ENCODE measurements around the gene TCP11.
"Not testable (repeated sequence)": the region's sequence is repeated elsewhere in the genome, so short reads cannot be mapped to it uniquely, and the experiment has no call there.

TCP11 gene

GRCh38 chr6:35148167-35148741, 7.1 kb upstream of the TCP11 start:
- in situ Hi-C loops (cut with MboI; ENCODE audit: low sequenced_read_pairs) = no loop called here

GRCh38 chr6:35147486-35147885, 6.3 kb upstream of the TCP11 start:
- in situ Hi-C loops (cut with MboI; ENCODE audit: low sequenced_read_pairs) = no loop called here

- in situ Hi-C loops (cut with MboI; ENCODE audit: low sequenced_read_pairs) = no loop called here
These were observed 5.9 kb upstream of the TCP11 start for GRCh38 chr6:35147026-35147425.

DNA sequence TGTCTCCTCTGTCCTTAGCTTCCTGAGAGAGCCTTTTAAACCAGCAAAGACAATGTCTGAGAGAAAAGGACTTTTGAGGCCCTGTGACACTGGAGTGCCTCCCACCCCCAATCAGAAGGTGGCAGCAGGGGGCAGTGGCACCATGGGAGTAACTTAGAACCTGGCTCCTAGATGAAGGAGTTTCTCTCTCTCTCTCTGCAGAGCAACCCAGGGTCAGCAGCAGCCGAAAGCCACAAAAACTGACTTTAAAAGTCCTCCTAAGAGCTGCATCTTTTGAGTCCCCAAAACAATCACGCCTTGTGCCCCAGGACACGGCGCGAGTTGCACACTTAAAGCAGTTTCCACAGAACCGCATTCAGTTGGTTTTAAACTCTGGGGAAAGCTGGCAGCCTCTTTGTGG, 5.3 kb upstream of the TCP11 start:
- in situ Hi-C loops (cut with MboI; ENCODE audit: low sequenced_read_pairs) = no loop called here

DNA sequence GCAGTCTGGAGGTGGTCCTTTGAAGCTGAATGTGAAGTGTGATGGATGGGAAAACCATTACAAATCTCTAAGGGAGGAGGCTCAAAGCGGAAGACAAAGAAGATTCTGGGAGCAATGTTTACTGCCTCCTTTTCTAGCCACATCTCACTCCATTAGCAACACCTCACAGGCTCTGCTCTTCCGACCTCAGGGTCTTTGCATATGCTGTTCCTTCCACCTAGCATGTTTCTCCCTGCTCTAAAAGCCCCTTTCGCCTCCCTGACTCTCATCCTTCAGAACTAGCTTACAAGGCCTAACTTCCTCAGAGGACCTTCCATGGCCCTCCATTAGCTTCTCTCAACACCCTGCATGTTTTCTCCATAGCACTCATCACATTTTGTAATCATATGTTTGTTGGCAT, 4.6 kb upstream of the TCP11 start:
- in situ Hi-C loops (cut with MboI; ENCODE audit: low sequenced_read_pairs) = no loop called here

- in situ Hi-C loops (cut with MboI; ENCODE audit: low sequenced_read_pairs) = no loop called here
These were observed 1.7 kb upstream of the TCP11 start for GRCh38 chr6:35142588-35143569.

GRCh38 chr6:35140639-35141006, 516 bp downstream of the TCP11 start:
- in situ Hi-C loops (cut with MboI; ENCODE audit: low sequenced_read_pairs) = no loop called here

DNA sequence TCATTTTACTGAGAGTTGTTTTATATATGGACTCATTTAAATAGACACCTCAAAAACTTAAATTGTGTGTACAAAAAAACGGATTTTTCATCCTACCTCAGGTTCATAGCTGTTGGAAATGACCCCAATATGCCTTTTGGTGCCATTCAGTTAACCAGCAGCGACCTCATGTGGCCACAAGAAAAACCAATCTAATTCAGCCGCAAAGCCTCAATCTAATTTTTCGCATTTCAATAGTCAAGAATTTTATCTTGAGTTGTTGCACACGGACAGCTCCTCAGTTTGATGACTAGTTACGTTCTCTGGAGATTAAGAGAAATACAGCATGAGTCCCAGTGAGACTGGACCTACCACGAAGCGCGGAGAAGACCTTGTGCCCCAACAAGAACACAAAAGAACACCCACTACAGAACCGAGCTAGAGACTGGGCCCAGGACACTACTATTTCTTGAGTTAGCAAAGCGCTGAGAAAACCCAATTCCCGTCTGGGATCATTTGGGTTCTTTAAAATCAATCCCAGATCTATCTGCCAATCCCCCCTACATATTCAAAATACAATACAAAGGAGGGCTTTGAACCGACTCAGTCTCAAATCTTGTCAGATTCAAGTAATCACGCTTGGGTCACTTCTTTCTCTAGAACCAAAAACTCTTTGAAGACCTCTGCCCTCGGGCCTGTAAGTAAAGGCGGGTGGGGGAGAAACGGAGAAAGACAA, 1.1 kb downstream of the TCP11 start:
- in situ Hi-C loops (cut with MboI; ENCODE audit: low sequenced_read_pairs) = no loop called here

GRCh38 chr6:35139470-35139869, 1.7 kb downstream of the TCP11 start:
- in situ Hi-C loops (cut with MboI; ENCODE audit: low sequenced_read_pairs) = no loop called here

DNA sequence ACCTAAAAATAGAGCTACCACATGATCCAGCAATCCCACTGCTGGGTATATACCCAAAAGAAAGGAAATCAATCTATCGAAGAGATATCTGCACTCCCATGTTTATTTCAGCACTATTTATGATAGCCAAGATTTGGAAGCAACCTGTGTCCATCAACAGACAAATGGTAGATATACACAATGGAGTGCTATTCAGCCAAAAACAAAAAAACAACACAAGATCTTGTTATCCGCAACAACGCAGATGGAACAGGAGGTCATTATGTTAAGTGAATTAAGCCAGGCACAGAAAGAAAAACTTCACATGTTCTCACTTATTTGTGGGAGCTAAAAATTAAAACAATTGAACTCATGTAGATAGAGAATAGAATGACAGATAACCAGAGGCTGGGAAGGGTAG, 2.9 kb downstream of the TCP11 start:
- in situ Hi-C loops (cut with MboI; ENCODE audit: low sequenced_read_pairs) = not testable (repeated sequence)

- in situ Hi-C loops (cut with MboI; ENCODE audit: low sequenced_read_pairs) = no loop called here
These were observed 5.0 kb downstream of the TCP11 start for GRCh38 chr6:35136185-35136584.

DNA sequence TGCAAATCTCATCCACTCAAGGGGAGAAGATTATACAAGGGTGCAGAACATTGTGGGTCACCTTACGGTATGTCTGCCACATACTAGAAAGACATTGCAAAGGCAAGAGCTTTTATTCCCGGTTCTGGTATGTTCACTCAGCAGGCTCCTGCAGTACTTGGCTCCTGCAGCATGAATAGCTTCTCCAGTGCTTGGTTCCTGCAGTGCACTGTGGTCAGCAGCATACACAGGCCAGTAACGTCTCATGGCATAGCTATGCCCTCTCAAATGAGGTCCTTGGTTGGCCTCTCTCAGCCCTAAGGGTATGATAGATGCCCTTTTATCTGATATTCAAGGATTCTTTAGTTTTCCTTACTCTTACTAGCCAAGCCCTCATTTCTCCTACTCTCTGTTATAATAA, 12.6 kb downstream of the TCP11 start:
- in situ Hi-C loops (cut with MboI; ENCODE audit: low sequenced_read_pairs) = no loop called here

DNA sequence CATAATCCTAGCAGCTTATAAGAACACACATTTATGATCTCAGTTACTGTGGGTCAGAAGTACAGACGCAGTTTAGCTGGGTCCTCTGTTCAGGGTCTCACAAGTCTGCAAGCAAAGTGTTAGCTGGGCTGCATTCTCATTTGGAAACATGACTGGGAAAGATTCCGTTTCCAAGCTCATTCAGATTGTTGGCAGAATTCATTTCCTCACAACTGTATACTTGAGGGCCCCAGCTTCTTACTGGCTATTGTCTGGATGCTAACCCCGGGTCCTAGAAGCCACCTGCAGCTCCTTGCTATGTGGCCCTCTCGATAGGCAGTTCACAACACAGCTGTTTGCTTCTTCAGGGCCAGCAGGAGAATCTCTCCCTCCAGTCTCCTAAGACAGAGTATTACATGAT, 13.1 kb downstream of the TCP11 start:
- in situ Hi-C loops (cut with MboI; ENCODE audit: low sequenced_read_pairs) = no loop called here

DNA sequence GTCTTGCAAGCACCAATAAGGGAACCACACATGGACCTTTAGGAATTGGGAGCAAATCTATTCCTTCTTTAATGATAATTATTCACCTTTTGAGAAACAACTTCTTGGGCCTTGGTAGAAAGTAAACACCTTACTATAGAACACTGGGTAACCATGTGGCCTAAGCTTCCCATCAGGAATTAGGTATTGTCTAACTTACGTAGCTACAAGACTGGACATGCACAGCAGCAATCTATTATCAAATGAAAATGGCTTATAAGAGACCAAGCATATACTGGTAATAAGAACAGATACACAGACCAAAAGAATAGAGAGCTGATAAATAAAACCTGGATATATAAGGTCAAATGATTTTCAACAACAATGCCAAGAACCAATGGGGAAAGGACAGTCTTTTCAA, 16.8 kb downstream of the TCP11 start:
- in situ Hi-C loops (cut with MboI; ENCODE audit: low sequenced_read_pairs) = no loop called here

GRCh38 chr6:35120746-35121145, 20.4 kb downstream of the TCP11 start:
- in situ Hi-C loops (cut with MboI; ENCODE audit: low sequenced_read_pairs) = no loop called here

GRCh38 chr6:35108309-35108885, 32.7 kb downstream of the TCP11 start:
- in situ Hi-C loops (cut with MboI; ENCODE audit: low sequenced_read_pairs) = no loop called here

GRCh38 chr6:35107761-35108160, 33.4 kb downstream of the TCP11 start:
- in situ Hi-C loops (cut with MboI; ENCODE audit: low sequenced_read_pairs) = not testable (repeated sequence)

GRCh38 chr6:35107208-35107607, 33.9 kb downstream of the TCP11 start:
- in situ Hi-C loops (cut with MboI; ENCODE audit: low sequenced_read_pairs) = not testable (repeated sequence)

- in situ Hi-C loops (cut with MboI; ENCODE audit: low sequenced_read_pairs) = not testable (repeated sequence)
These were observed 35.1 kb downstream of the TCP11 start for GRCh38 chr6:35106061-35106460.

DNA sequence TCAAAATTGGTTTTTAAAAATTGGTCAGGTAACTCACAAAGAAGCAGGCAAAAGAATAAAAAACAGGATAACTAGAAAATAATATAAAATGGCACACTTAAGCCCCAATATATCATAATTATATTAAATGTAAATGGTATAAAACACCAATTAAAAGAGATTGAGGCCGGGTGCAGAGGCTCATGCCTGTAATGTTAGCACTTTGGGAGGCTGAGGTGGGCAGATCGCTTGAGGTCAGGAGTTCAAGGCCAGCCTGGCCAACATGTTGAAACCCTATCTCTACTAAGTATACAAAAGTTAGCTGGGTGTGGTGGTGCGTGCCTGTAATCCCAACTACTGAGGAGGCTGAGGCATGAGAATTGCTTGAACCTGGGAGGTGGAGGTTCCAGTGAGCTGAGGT, 36.1 kb downstream of the TCP11 start:
- in situ Hi-C loops (cut with MboI; ENCODE audit: low sequenced_read_pairs) = no loop called here

- in situ Hi-C loops (cut with MboI; ENCODE audit: low sequenced_read_pairs) = no loop called here
These were observed 42.0 kb downstream of the TCP11 start for GRCh38 chr6:35099116-35099515.
